ENCODE measurements around the gene PMEPA1. TPM values are rescaled to one million over a fixed set of nuclear protein-coding genes. Genes with fewer than 3 reads are reported as not detected.

The PMEPA1 gene
- total and polyA plus RNA-seq, 7 donors = 3.6 to 23.3 (median 6.5) TPM

DNA sequence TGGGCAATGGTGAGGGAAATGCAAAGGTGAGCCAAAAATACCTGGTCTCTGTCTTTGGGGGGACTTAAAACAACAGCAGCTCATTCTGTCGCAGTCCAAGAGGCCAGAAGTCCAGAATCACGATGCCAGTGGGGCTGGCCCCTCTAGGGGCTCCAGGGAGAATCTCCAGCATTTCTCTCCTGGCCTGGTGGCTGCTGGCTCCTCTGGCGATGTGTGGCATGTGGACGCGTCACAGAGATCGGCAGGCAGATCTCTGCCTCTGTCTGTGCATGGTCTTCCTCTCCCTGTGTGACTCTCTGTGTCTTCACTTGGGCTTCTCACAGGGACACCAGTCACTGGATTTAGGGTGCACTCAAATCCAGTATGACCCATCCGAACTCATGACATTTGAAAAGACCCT lies 14.0 kb upstream of the PMEPA1 start:
- 90 to 93% methylated on average over 7 of the region's 7 CpGs for WGBS, 2 donors
- H3K9me3 ChIP-seq = no peaks in the 10 kb centered on the region
- H3K36me3 ChIP-seq = no peaks in the 10 kb centered on the region
- intact Hi-C loops (cut with DNase I) = no loop called here
- DNase-seq = no peak
- H3K27ac ChIP-seq = no peak overlapping the region
- peaks cover 0 to 7% (median 2%) of the 10 kb centered on the region in 4 donors for H3K4me1 ChIP-seq
- no peak overlapping the region for H3K4me3 ChIP-seq
- no peak for TF ChIP-seq CTCF (IDR thresholded peaks at IDR 0.05)
- no peak for TF ChIP-seq EP300 (IDR thresholded peaks at IDR 0.05)
- TF ChIP-seq POLR2AphosphoS5 (IDR thresholded peaks at IDR 0.05) = no peak
- no peak for TF ChIP-seq POLR2A (IDR thresholded peaks at IDR 0.05)
- H3K27me3 ChIP-seq = no peaks in the 10 kb centered on the region

DNA sequence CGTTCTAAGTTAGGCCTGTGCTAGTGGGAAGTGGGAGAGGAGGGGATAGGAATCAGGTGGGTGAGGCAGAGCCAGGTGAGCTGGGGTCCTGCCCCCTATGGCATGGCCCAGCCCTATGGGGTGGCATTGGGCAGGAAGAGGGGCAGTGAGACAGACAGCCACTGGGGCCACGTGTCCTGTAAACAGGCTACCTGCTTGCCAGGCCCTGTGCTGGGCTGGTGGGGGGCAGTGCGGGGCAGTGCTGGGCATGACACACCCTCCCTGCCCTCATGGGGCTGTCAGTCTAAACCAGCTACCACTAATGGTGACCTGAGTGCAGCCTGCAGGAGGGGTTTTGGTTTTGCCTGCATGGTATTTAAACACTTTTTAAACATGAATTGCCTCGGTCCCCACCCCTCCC lies 10.1 kb upstream of the PMEPA1 start:
- DNase-seq = no peak
- Histone ChIP-seq H3K4me1 (peaks cover 0 to 26% (median 8%) of the 10 kb centered on the region in 4 donors), H3K9me3 (no peaks in the 10 kb centered on the region), H3K27ac (no peak overlapping the region), H3K27me3 (no peaks in the 10 kb centered on the region), H3K36me3 (no peaks in the 10 kb centered on the region), H3K4me3 (no peak overlapping the region)
- 77 to 80% methylated on average over 4 of the region's 4 CpGs for WGBS, 2 donors
- intact Hi-C loops (cut with DNase I) = loop anchor here (2.0 to 10.0 kb wide), 3 partner anchors 29 to 368 kb away; partner anchors contain the start of gene RAE1
- TF ChIP-seq POLR2A (IDR thresholded peaks at IDR 0.05) (no peak), POLR2AphosphoS5 (IDR thresholded peaks at IDR 0.05) (no peak), EP300 (IDR thresholded peaks at IDR 0.05) (no peak), CTCF (IDR thresholded peaks at IDR 0.05) (no peak)

DNA sequence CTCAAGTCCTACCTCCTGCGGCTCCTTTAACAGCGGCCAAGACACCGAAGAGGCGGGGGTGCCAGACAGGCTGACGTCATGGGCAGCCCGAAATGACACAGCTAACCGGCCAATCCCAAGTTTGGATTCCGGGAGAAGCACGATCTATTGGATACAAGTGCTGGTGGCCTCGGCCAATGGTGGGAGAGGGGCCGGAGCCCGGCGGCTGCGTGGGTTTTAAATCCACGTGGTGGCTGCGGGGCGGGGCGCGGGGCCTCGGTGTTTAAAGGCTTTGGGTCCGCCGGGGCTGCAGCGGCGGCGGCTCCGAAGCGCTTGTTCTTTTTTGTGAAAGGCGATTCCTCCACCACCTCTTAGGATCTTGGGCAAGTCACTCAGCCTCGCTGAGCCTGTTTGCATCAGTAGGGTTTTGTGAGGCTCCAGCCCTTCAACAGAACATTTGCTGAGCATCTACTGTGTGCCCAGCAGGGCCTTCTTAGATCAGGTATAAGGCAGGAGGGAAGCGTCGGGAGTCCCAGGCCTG lies 8.7 kb upstream of the PMEPA1 start:
- peak overlapping the region; percentile 25 to 55 (median 34) for H3K27ac ChIP-seq
- H3K36me3 ChIP-seq = no peaks in the 10 kb centered on the region
- peaks cover 0 to 38% (median 19%) of the 10 kb centered on the region in 4 donors for H3K4me1 ChIP-seq
- H3K4me3 ChIP-seq = peak overlapping the region in 3 of 4 donors; percentile 34 to 40 (median 37)
- 1 to 2% methylated on average over 31 of the region's 31 CpGs for WGBS, 2 donors
- DNase-seq = peak; percentile 99
- no peak for TF ChIP-seq CTCF (IDR thresholded peaks at IDR 0.05)
- TF ChIP-seq EP300 (IDR thresholded peaks at IDR 0.05) = peak in 1 of 4 donors; percentile 50
- no peak for TF ChIP-seq POLR2A (IDR thresholded peaks at IDR 0.05)
- peak in 1 of 4 donors; percentile 68 for TF ChIP-seq POLR2AphosphoS5 (IDR thresholded peaks at IDR 0.05)
- intact Hi-C loops (cut with DNase I) = loop anchor here (2.0 to 10.0 kb wide), 3 partner anchors 30 to 366 kb away; partner anchors contain the start of gene RAE1
- H3K9me3 ChIP-seq = no peaks in the 10 kb centered on the region
- H3K27me3 ChIP-seq = no peaks in the 10 kb centered on the region

- 27 to 62% methylated on average over 11 of the region's 11 CpGs for WGBS, 2 donors
- TF ChIP-seq POLR2AphosphoS5 (IDR thresholded peaks at IDR 0.05) = no peak
- TF ChIP-seq POLR2A (IDR thresholded peaks at IDR 0.05) = no peak
- TF ChIP-seq EP300 (IDR thresholded peaks at IDR 0.05) = no peak
- TF ChIP-seq CTCF (IDR thresholded peaks at IDR 0.05) = no peak
- peaks cover 0 to 45% (median 24%) of the 10 kb centered on the region in 4 donors for H3K4me1 ChIP-seq
- peak overlapping the region; percentile 36 to 56 (median 38) for H3K27ac ChIP-seq
- DNase-seq = no peak
- no peaks in the 10 kb centered on the region for H3K27me3 ChIP-seq
- no peaks in the 10 kb centered on the region for H3K36me3 ChIP-seq
- no peaks in the 10 kb centered on the region for H3K9me3 ChIP-seq
- intact Hi-C loops (cut with DNase I) = loop anchor here (2.0 to 10.0 kb wide), 3 partner anchors 31 to 365 kb away; partner anchors contain the start of gene RAE1
- H3K4me3 ChIP-seq = no peak overlapping the region
These were observed 8.0 kb upstream of the PMEPA1 start for GRCh38 chr20:57717797-57718196.
